ENCODE data around the gene CDC34. TPM values are rescaled to one million over a fixed set of nuclear protein-coding genes. Genes with fewer than 3 reads are reported as not detected.

The CDC34 gene, protein sequence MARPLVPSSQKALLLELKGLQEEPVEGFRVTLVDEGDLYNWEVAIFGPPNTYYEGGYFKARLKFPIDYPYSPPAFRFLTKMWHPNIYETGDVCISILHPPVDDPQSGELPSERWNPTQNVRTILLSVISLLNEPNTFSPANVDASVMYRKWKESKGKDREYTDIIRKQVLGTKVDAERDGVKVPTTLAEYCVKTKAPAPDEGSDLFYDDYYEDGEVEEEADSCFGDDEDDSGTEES
- total RNA-seq (2021), result 109 and 113 TPM in 2 replicates
- percentile 59 among the genes with signal in this experiment for Bru-seq, nascent RNA
- percentile 67 among the genes with signal in this experiment for BruChase-seq, experiment 1, labeled RNA remaining after a 2-hour chase
- BruChase-seq, experiment 2, labeled RNA remaining after a 6-hour chase, result percentile 74 among the genes with signal in this experiment
- long read RNA-seq, transcript CDC34-201 (5 exons, 1,471 nt), result major isoform, 307 of 359 reads
- long read RNA-seq, transcript CDC34-202 (5 exons, 1,147 nt), result minor isoform, 9 of 359 reads
- long read RNA-seq, partial matches to known transcripts, result 25 of 359 reads
- long read RNA-seq, other reads (novel, unspliced or antisense), result 15 of 359 reads

DNA sequence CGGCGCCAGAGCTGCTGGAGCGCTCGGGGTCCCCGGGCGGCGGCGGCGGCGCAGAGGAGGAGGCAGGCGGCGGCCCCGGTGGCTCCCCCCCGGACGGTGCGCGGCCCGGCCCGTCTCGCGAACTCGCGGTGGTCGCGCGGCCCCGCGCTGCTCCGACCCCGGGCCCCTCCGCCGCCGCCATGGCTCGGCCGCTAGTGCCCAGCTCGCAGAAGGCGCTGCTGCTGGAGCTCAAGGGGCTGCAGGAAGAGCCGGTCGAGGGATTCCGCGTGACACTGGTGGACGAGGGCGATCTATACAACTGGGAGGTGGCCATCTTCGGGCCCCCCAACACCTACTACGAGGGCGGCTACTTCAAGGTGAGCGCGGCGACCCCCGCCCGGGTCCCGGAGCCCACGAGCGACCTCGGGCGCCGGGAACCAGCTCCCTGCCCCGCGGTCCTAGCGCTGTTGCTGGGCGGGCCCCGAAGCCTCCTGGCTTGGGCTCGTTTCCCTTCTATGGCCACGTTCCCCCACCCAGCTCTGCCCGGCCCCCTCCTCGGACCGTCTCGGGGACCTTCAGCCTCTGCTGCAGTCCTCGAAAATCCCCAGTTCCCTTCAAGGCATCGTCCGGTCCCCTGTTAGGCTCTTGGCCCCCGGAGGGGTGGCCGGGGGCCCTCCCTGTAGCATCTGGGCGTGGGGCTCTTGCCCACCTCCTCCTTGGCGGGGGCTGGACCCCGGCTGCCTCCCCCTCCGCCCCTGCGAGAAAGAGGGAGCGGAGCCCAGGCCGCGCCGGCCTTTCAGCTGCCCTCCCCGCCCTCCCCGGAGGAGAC, at the start of gene CDC34:
Gene CDC34, plus strand, starts transcription at position 8 of the 808 bp plus-strand sequence. Its CDS starts 172 bp downstream, at position 180.
- H3K4me3 ChIP-seq (ENCODE audit: low read depth, low read length, poor library complexity, severe bottlenecking), result peak within 1 kb of the TSS; percentile 100
- no peaks in the 10 kb centered on the region for H3K27me3 ChIP-seq (replicated peaks; ENCODE audit: insufficient read depth, low read depth, low read length, poor library complexity)
- no TSS peak for BruUV-seq (replicated peaks)
- no peaks in the 10 kb centered on the region for H3K9me3 ChIP-seq (ENCODE audit: low read depth, low read length, poor library complexity, severe bottlenecking)
- POLR2A ChIA-PET (ENCODE audit: low non-redundant PET), result interaction anchor here (0.8 kb wide), 1 partner anchor 20 kb away, joined by 3 read pairs; no protein-coding TSS in a partner anchor
- TF ChIP-seq, protein P1, sequence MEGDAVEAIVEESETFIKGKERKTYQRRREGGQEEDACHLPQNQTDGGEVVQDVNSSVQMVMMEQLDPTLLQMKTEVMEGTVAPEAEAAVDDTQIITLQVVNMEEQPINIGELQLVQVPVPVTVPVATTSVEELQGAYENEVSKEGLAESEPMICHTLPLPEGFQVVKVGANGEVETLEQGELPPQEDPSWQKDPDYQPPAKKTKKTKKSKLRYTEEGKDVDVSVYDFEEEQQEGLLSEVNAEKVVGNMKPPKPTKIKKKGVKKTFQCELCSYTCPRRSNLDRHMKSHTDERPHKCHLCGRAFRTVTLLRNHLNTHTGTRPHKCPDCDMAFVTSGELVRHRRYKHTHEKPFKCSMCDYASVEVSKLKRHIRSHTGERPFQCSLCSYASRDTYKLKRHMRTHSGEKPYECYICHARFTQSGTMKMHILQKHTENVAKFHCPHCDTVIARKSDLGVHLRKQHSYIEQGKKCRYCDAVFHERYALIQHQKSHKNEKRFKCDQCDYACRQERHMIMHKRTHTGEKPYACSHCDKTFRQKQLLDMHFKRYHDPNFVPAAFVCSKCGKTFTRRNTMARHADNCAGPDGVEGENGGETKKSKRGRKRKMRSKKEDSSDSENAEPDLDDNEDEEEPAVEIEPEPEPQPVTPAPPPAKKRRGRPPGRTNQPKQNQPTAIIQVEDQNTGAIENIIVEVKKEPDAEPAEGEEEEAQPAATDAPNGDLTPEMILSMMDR (conservative IDR thresholded peaks at IDR 0.05; ENCODE audit: low read depth, low read length), result no peak
- H3K36me3 ChIP-seq (ENCODE audit: insufficient read depth, low read length, poor library complexity, severe bottlenecking), result peaks cover 19% of the 10 kb centered on the region
- H3K27ac ChIP-seq (ENCODE audit: low read depth, low read length, poor library complexity, severe bottlenecking), result peak within 1 kb of the TSS; percentile 95
- CTCF ChIA-PET, result interaction anchor here (1.4 to 1.6 kb wide), 2 partner anchors 21 to 25 kb away, joined by 5 to 16 read pairs; no protein-coding TSS in a partner anchor
- H3K4me1 ChIP-seq (ENCODE audit: insufficient read depth, low read length, poor library complexity, severe bottlenecking), result peaks cover 13% of the 10 kb centered on the region
- intact Hi-C loops (cut with micrococcal nuclease; ENCODE audit: unreplicated experiment), result loop anchor here (5.0 kb wide), 1 partner anchor 40 kb away; the partner anchor contains the start of gene BSG
- no peak for DNase-seq (ENCODE audit: low spot score)

DNA sequence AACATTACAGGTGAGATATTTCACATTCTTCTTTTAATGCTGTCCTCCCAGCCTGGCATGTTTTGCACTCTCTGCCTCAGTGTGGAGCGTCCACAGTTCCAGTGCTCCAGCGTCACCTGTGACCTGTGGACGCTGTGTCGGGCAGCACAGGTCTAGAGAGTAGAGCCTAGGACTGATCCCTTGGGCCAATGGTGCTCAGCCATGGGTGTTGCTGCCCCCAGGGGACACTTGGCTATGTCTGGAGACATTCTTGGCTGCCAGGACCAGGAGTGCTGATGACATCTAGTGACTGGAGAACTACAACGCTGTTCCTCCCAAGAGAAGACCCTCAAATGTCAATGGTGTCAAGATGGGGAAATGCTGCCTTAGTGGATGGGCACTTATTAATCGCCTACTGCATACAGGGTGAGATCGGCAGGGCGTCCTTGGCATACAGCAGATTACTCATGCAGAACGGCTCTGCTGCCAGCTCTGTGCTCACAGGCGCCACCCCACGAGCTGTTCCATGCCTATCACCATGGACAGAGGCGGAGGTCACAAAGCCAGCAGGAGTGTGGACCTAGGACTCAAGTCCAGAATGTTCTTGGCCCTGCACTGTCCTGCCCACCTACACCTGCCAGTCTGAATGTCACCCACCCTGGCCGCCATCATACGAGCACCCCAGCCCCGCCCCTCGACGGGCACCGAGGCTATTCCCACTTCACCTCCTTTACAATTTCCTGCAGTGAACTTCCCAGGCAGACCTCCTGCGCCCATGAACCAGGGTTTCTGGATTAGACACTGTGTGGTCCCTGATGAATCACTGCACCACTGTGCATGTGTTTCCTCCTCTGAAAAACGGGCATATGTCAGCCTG, 49.1 kb upstream of the CDC34 start:
- CTCF ChIA-PET, result no interaction called here
- Histone ChIP-seq H3K27me3 (replicated peaks; ENCODE audit: insufficient read depth, low read depth, low read length, poor library complexity) (peaks cover 21% of the 10 kb centered on the region), H3K4me3 (ENCODE audit: low read depth, low read length, poor library complexity, severe bottlenecking) (no peak overlapping the region), H3K36me3 (ENCODE audit: insufficient read depth, low read length, poor library complexity, severe bottlenecking) (no peaks in the 10 kb centered on the region), H3K9me3 (ENCODE audit: low read depth, low read length, poor library complexity, severe bottlenecking) (no peaks in the 10 kb centered on the region), H3K27ac (ENCODE audit: low read depth, low read length, poor library complexity, severe bottlenecking) (no peak overlapping the region), H3K4me1 (ENCODE audit: insufficient read depth, low read length, poor library complexity, severe bottlenecking) (peaks cover 10% of the 10 kb centered on the region)
- TF ChIP-seq, protein P1 (conservative IDR thresholded peaks at IDR 0.05; ENCODE audit: low read depth, low read length), result peak; percentile 28; the same call in 1 of the 2 replicates
- TF ChIP-seq EZH2 (IDR thresholded peaks at IDR 0.05; ENCODE audit: borderline replicate concordance, low read depth, low read length, poor library complexity, severe bottlenecking), result no peak
- DNase-seq (ENCODE audit: low spot score), result no peak
- POLR2A ChIA-PET (ENCODE audit: low non-redundant PET), result no interaction called here
- no TSS peak for BruUV-seq (replicated peaks)
- intact Hi-C loops (cut with micrococcal nuclease; ENCODE audit: unreplicated experiment), result loop anchor here (10.0 kb wide), 1 partner anchor 78 kb away; the partner anchor contains the start of gene C2CD4C

All from A673 (cell line).